Common myeloid progenitor, CD34-positive (primary cell): Measurements from ENCODE around the gene SDK1.

Experiments
- CTCF ChIA-PET: fragments of 350-600 bp; sonication (Branson Sonifier 250); formaldehyde crosslinking; loops from one replicate; lab custom pipeline; 2021; ENCODE audit warnings: antibody characterized with exemption; lab: Charles Lee
- POLR2A ChIA-PET: fragments of 350-600 bp; sonication (Branson Sonifier 250); formaldehyde crosslinking; loops from one replicate; lab custom pipeline; 2021; ENCODE audit warnings: antibody characterized with exemption; lab: Charles Lee
- DNase-seq, 3 donors: peaks; one replicate each; pipeline versions ENCODE4 v3.0.0 to v3.0.0-alpha.2; 2013
- H3K27ac ChIP-seq, 2 experiments: 1 replicate in 1 of 2; 2 replicates in 1 of 2; pipeline ENCODE4 v1.7.0; 2013; ENCODE audit warnings: inconsistent platforms in 2 of 2, low read length in 2 of 2, mild to moderate bottlenecking in 2 of 2, low read depth in 1 of 2, moderate library complexity in 1 of 2; ENCODE audit not compliant: severe bottlenecking in 2 of 2, insufficient read depth in 1 of 2, poor library complexity in 1 of 2
- H3K27me3 ChIP-seq, 5 experiments: replicated peaks in 2 of 5; 1 replicate in 3 of 5; 2 replicates in 2 of 5; pipeline versions ENCODE4 v1.6.1 to v1.7.0; 2013; ENCODE audit warnings: low read length in 4 of 5, mild to moderate bottlenecking in 2 of 5, moderate library complexity in 2 of 5, inconsistent platforms in 1 of 5; ENCODE audit not compliant: insufficient read depth in 5 of 5, control insufficient read depth in 4 of 5
- H3K36me3 ChIP-seq, 4 experiments: 1 replicate in 2 of 4; 2 replicates in 2 of 4; pipeline versions ENCODE4 v1.6.1 to v1.7.0; 2013; ENCODE audit warnings: low read length in 3 of 4, control low read depth in 1 of 4, mild to moderate bottlenecking in 1 of 4; ENCODE audit not compliant: control insufficient read depth in 4 of 4, insufficient read depth in 4 of 4
- H3K4me1 ChIP-seq, 4 experiments: 1 replicate in 3 of 4; 2 replicates in 1 of 4; pipeline versions ENCODE4 v1.6.1 to v1.7.1; 2013; ENCODE audit warnings: low read length in 3 of 4, mild to moderate bottlenecking in 3 of 4, control low read depth in 1 of 4, inconsistent platforms in 1 of 4, moderate library complexity in 1 of 4; ENCODE audit not compliant: control insufficient read depth in 4 of 4, insufficient read depth in 4 of 4; ENCODE audit errors: control extremely low read depth in 1 of 4
- H3K4me3 ChIP-seq, 7 experiments: 1 replicate in 4 of 7; 2 replicates in 3 of 7; pipeline versions ENCODE4 v1.5.1 to v1.7.0; 2013; ENCODE audit warnings: mild to moderate bottlenecking in 7 of 7, low read length in 6 of 7, moderate library complexity in 6 of 7, inconsistent platforms in 2 of 7, low read depth in 2 of 7, control low read depth in 1 of 7; ENCODE audit not compliant: insufficient read depth in 4 of 7, control insufficient read depth in 1 of 7; ENCODE audit errors: extremely low read depth in 1 of 7
- H3K9me3 ChIP-seq, 5 experiments: 1 replicate in 4 of 5; 2 replicates in 1 of 5; pipeline versions ENCODE4 v1.6.1 to v1.7.1; 2013; ENCODE audit warnings: low read length in 4 of 5, mild to moderate bottlenecking in 2 of 5, inconsistent platforms in 1 of 5, low read depth in 1 of 5, moderate library complexity in 1 of 5; ENCODE audit not compliant: control insufficient read depth in 4 of 5, insufficient read depth in 2 of 5; ENCODE audit errors: control extremely low read depth in 1 of 5
- WGBS: methylation state at CpG from one replicate; pipeline ENCODE4 v1.1.5; 2013; ENCODE audit not compliant: insufficient coverage; 5-methylcytosine and 5-hydroxymethylcytosine counted together

Gene SDK1

GRCh38 chr7:3594901-3595300, 293.8 kb downstream of the SDK1 start:
- WGBS = 100% methylated on average over 2 of the region's 4 CpGs
- POLR2A ChIA-PET = no interaction called here
- H3K36me3 ChIP-seq = no peaks in the 10 kb centered on the region
- no peaks in the 10 kb centered on the region for H3K4me1 ChIP-seq
- H3K9me3 ChIP-seq = no peaks in the 10 kb centered on the region
- CTCF ChIA-PET = no interaction called here
- H3K27me3 ChIP-seq = peaks cover 0 to 5% (median 2%) of the 10 kb centered on the region in 5 experiments
- no peak for DNase-seq
- H3K4me3 ChIP-seq = no peak overlapping the region
- H3K27ac ChIP-seq = no peak overlapping the region

DNA sequence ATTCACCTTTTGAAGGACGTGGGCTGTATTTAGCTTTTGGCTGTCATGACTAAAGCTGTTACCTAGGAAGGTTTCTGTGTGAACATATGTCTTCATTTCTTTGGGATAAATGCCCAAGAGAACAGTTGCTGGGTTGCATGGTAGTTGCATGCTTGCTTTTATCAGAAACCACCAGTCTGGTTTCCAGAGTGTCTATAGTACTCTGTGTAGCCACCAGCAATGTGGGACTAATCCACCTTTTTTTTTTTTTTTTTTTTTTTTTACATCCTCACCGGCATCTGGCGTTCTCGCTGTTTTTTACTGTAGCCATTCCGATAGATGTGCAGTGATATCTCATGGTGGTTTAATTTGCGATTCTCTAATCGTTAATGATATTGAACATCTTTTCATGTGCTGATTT, 297.8 kb downstream of the SDK1 start:
- Histone ChIP-seq H3K4me1 (no peaks in the 10 kb centered on the region), H3K9me3 (no peaks in the 10 kb centered on the region), H3K27ac (no peak overlapping the region), H3K4me3 (no peak overlapping the region), H3K27me3 (no peaks in the 10 kb centered on the region), H3K36me3 (no peaks in the 10 kb centered on the region)
- no peak for DNase-seq
- ChIA-PET CTCF (no interaction called here), POLR2A (no interaction called here)
- WGBS = 0% methylated on average over 1 of the region's 7 CpGs

DNA sequence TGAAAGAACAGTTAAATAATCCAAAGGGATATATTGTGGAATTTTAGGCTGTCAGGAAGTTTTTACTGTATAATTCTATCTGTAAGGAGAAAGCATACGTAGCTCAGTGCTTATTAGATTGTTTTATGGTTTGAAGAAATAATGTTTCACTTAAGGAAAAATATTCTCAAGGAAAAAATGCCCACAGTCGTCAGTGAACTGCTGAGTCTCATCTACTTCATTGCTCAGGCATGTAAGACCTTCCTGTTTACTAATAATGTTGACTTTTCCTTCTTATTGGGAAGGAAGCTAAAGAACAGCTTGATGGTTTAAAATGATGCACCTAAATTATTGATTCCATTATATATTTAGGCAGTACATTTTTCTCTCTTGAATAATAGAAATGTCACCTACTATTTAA, 304.2 kb downstream of the SDK1 start:
- 100% methylated on average over 1 of the region's 2 CpGs for WGBS
- Histone ChIP-seq H3K9me3 (no peaks in the 10 kb centered on the region), H3K27me3 (no peaks in the 10 kb centered on the region), H3K4me3 (no peak overlapping the region), H3K27ac (no peak overlapping the region), H3K36me3 (no peaks in the 10 kb centered on the region), H3K4me1 (no peaks in the 10 kb centered on the region)
- DNase-seq = no peak
- ChIA-PET POLR2A (no interaction called here), CTCF (no interaction called here)

GRCh38 chr7:3606436-3606835, 305.4 kb downstream of the SDK1 start:
- no peak overlapping the region for H3K27ac ChIP-seq
- H3K36me3 ChIP-seq = no peaks in the 10 kb centered on the region
- no peak overlapping the region for H3K4me3 ChIP-seq
- no peak for DNase-seq
- CTCF ChIA-PET = no interaction called here
- POLR2A ChIA-PET = no interaction called here
- H3K9me3 ChIP-seq = no peaks in the 10 kb centered on the region
- WGBS = 64% methylated on average over 2 of the region's 4 CpGs
- H3K27me3 ChIP-seq = peaks cover 0 to 2% (median 0%) of the 10 kb centered on the region in 5 experiments
- H3K4me1 ChIP-seq = no peaks in the 10 kb centered on the region

- Histone ChIP-seq H3K36me3 (no peaks in the 10 kb centered on the region), H3K27me3 (peaks cover 0 to 2% (median 0%) of the 10 kb centered on the region in 5 experiments), H3K4me3 (no peak overlapping the region), H3K27ac (no peak overlapping the region), H3K4me1 (no peaks in the 10 kb centered on the region), H3K9me3 (no peaks in the 10 kb centered on the region)
- CTCF ChIA-PET = no interaction called here
- no peak for DNase-seq
- POLR2A ChIA-PET = no interaction called here
- 100% methylated on average over 2 of the region's 8 CpGs for WGBS
Observed at GRCh38 chr7:3607847-3608246, 306.8 kb downstream of the SDK1 start.

- CTCF ChIA-PET = no interaction called here
- H3K9me3 ChIP-seq = no peaks in the 10 kb centered on the region
- no peak overlapping the region for H3K4me3 ChIP-seq
- H3K27ac ChIP-seq = no peak overlapping the region
- H3K36me3 ChIP-seq = no peaks in the 10 kb centered on the region
- no peak for DNase-seq
- POLR2A ChIA-PET = no interaction called here
- WGBS = over 99% methylated on average over 5 of the region's 8 CpGs
- H3K4me1 ChIP-seq = no peaks in the 10 kb centered on the region
- no peaks in the 10 kb centered on the region for H3K27me3 ChIP-seq
Observed at GRCh38 chr7:3616306-3616705, 315.3 kb downstream of the SDK1 start.

DNA sequence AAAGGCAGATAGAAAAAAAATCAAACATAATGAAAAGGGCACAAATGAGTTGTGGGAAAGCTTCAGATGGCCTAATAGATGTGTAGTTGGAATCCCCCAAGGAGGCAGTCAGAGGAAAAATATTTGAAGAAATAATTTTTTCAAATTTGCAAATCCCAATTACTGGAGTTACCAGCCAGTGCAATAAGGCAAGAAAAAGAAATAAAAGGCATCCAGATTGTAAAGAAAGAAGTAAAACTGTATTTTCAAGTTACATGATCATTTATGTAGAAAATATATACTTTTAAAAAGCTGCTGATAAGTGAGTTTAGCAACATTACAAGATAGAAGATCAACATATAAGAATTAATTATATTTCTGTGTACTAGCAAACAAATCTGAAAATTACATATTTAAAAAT, 329.0 kb downstream of the SDK1 start:
- Histone ChIP-seq H3K4me3 (no peak overlapping the region), H3K4me1 (no peaks in the 10 kb centered on the region), H3K27me3 (no peaks in the 10 kb centered on the region), H3K27ac (no peak overlapping the region), H3K36me3 (no peaks in the 10 kb centered on the region), H3K9me3 (peaks cover 0 to 7% (median 0%) of the 10 kb centered on the region in 5 experiments)
- POLR2A ChIA-PET = no interaction called here
- CTCF ChIA-PET = no interaction called here
- no peak for DNase-seq
